H1 (cell line): ENCODE data around the gene SLC12A4.

ENCODE experiments used
- CTCF ChIP-seq, 3 experiments: IDR thresholded peaks; 1 replicate in 2 of 3; 2 replicates in 1 of 3; pipeline versions ENCODE4 v1.5.1 to v1.6.1; 2011; ENCODE audit warnings: low read length in 3 of 3, mild to moderate bottlenecking in 3 of 3, inconsistent platforms in 2 of 3, low read depth in 1 of 3, moderate library complexity in 1 of 3; ENCODE audit not compliant: insufficient read depth in 1 of 3; ENCODE audit errors: control extremely low read depth in 1 of 3
- GABPA ChIP-seq: IDR thresholded peaks from 2 replicates; pipeline ENCODE4 v1.6.1; 2011; ENCODE audit warnings: mild to moderate bottlenecking, low read length, moderate library complexity, borderline replicate concordance; ENCODE audit not compliant: insufficient read depth
- POLR2AphosphoS5 ChIP-seq: IDR thresholded peaks from 2 replicates; pipeline ENCODE4 v1.6.1; 2011; ENCODE audit warnings: low read depth, low read length
- TAF1 ChIP-seq: IDR thresholded peaks from 2 replicates; pipeline ENCODE4 v1.6.1; 2011; ENCODE audit warnings: mild to moderate bottlenecking, low read depth, low read length

- peak; percentile 68; the same call in 1 of the 2 replicates for TF ChIP-seq GABPA
- no peak for TF ChIP-seq POLR2AphosphoS5
- peak; percentile 90 to 97 (median 94) for TF ChIP-seq CTCF (IDR thresholded peaks at IDR 0.05; ENCODE audit: control extremely low read depth in 1 of 3, insufficient read depth in 1 of 3, low read depth in 1 of 3, low read length in 3 of 3)
- TF ChIP-seq TAF1: 0 out of 2 replicates have a peak, but pooled peaks have one; percentile 19
Observed at GRCh38 chr16:67993207-67994039, 25.0 kb upstream of the SLC12A4 start.
